HAP-1 (cell line): ENCODE results near the gene ANKEF1.
"Not testable (repeated sequence)": the region's sequence is repeated elsewhere in the genome, so short reads cannot be mapped to it uniquely, and the experiment has no call there.

Source experiments
- DNase-seq, 2 experiments: peaks; one replicate each; pipeline ENCODE4 v3.0.0-alpha.2; 2016 to 2020; ENCODE audit warnings: low spot score in 2 of 2
- H3K27me3 ChIP-seq: fragments of 250-450 bp; sonication (Bioruptor Pico); 2 replicates; pipeline ENCODE4 v1.5.1; 2020; ENCODE audit warnings: low read depth, mild to moderate bottlenecking, moderate library complexity
- H3K36me3 ChIP-seq: fragments of 250-450 bp; sonication (Bioruptor Pico); replicated peaks from 2 replicates; pipeline ENCODE4 v1.5.1; 2020; ENCODE audit warnings: mild to moderate bottlenecking
- H3K4me1 ChIP-seq: fragments of 250-450 bp; sonication (Bioruptor Pico); 2 replicates; pipeline ENCODE4 v1.5.1; 2020; ENCODE audit warnings: mild to moderate bottlenecking
- H3K4me3 ChIP-seq: fragments of 250-450 bp; sonication (Bioruptor Pico); 2 replicates; pipeline ENCODE4 v1.5.1; 2020; ENCODE audit warnings: mild to moderate bottlenecking, moderate library complexity
- H3K9me3 ChIP-seq: fragments of 250-450 bp; sonication (Bioruptor Pico); 2 replicates; pipeline ENCODE4 v1.5.1; 2020; ENCODE audit warnings: mild to moderate bottlenecking, moderate library complexity
- in situ Hi-C: fragments of 300-500 bp; cut with MboI; formaldehyde crosslinking; loops from 3 replicates; pipeline ENCODE4 v1.14.3; 2020; ENCODE audit warnings: low sequenced_read_pairs, inconsistent platforms, mixed read lengths

Gene ANKEF1

GRCh38 chr20:10007158-10007557 lies 27.6 kb upstream of the ANKEF1 start:
- Histone ChIP-seq H3K36me3 (no peaks in the 10 kb centered on the region), H3K27me3 (no peaks in the 10 kb centered on the region; the same call in 1 of the 2 replicates), H3K9me3 (no peaks in the 10 kb centered on the region), H3K4me1 (no peaks in the 10 kb centered on the region), H3K4me3 (no peak overlapping the region)
- no peak for DNase-seq
- in situ Hi-C loops, result no loop called here

DNA sequence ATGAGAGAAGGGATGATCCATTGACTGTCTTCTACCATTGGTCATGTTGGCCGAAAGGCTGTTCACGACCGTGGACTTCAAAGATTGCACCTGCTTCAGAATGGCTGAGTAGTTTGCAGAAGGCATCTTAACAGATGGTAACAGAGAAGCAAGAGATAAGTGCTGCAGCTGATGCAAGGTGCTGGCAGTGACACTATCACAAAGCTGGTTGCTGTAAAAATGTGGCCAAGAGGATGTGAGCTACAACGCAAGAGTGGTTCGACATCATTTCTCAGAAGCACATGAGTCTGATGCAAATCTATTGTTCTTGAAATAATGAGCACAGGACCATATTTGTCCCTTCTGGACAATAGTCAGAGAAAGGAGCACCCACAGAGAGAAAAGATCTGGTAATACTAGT lies 27.0 kb upstream of the ANKEF1 start:
- no peaks in the 10 kb centered on the region for H3K4me1 ChIP-seq
- no peak overlapping the region for H3K4me3 ChIP-seq
- no peak for DNase-seq
- H3K36me3 ChIP-seq, result no peaks in the 10 kb centered on the region
- in situ Hi-C loops, result no loop called here
- H3K27me3 ChIP-seq, result no peaks in the 10 kb centered on the region; the same call in 1 of the 2 replicates
- H3K9me3 ChIP-seq, result no peaks in the 10 kb centered on the region

GRCh38 chr20:10012464-10012863 lies 22.3 kb upstream of the ANKEF1 start:
- in situ Hi-C loops, result no loop called here
- Histone ChIP-seq H3K4me1 (no peaks in the 10 kb centered on the region), H3K27me3 (no peaks in the 10 kb centered on the region; the same call in 1 of the 2 replicates), H3K4me3 (no peak overlapping the region), H3K9me3 (no peaks in the 10 kb centered on the region), H3K36me3 (no peaks in the 10 kb centered on the region)
- no peak for DNase-seq

DNA sequence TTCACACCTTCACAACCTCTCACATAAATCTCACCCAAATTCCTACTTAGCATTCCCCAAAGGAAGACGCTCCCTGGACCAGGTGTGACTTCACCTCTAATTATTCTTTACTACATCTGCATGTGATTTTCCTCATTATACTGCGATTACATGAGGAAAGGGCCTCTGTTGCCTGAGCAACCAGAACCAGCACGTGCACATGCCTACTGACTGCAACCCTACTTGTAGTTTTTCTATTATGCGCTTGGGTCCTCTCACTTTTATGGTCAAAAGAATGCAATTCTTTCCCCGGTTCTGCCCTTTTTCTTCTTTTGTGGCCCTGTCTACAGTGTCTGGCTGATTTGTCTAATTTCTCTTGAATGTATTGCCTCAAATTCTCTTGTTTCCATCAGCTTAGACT lies 20.4 kb upstream of the ANKEF1 start:
- in situ Hi-C loops, result no loop called here
- Histone ChIP-seq H3K4me3 (no peak overlapping the region), H3K9me3 (no peaks in the 10 kb centered on the region), H3K4me1 (no peaks in the 10 kb centered on the region), H3K27me3 (peaks cover 5% of the 10 kb centered on the region; the same call in 1 of the 2 replicates), H3K36me3 (no peaks in the 10 kb centered on the region)
- no peak for DNase-seq

- no peaks in the 10 kb centered on the region for H3K36me3 ChIP-seq
- in situ Hi-C loops, result no loop called here
- H3K4me1 ChIP-seq, result no peaks in the 10 kb centered on the region
- no peaks in the 10 kb centered on the region for H3K9me3 ChIP-seq
- H3K4me3 ChIP-seq, result no peak overlapping the region
- 0 out of 2 replicates have a peak, but pooled peaks cover 5% of the 10 kb centered on the region for H3K27me3 ChIP-seq
- DNase-seq, result no peak
These were observed 13.8 kb upstream of the ANKEF1 start for GRCh38 chr20:10020937-10021336.

DNA sequence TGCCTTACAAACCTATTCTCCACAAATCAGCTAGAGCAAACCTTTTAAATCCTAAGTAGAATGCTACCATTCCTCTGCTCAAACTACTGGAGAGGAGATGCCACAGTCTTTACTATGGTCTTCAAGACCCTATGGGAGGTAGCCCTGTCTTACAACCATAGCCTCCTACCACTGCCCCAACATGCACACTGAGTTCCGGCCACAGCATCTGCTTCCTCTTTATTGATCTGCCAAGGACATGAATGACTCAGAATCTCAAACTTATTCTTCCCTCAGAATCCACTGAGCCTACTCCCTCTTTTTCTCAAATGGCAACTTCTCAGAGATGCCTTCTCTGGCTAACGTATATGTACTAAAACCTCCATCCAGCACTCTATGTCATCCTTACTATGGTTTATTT lies 12.2 kb upstream of the ANKEF1 start:
- Histone ChIP-seq H3K27me3 (0 out of 2 replicates have a peak, but pooled peaks cover 5% of the 10 kb centered on the region), H3K4me3 (no peak overlapping the region), H3K4me1 (no peaks in the 10 kb centered on the region), H3K36me3 (no peaks in the 10 kb centered on the region), H3K9me3 (no peaks in the 10 kb centered on the region)
- no peak for DNase-seq
- in situ Hi-C loops, result no loop called here

DNA sequence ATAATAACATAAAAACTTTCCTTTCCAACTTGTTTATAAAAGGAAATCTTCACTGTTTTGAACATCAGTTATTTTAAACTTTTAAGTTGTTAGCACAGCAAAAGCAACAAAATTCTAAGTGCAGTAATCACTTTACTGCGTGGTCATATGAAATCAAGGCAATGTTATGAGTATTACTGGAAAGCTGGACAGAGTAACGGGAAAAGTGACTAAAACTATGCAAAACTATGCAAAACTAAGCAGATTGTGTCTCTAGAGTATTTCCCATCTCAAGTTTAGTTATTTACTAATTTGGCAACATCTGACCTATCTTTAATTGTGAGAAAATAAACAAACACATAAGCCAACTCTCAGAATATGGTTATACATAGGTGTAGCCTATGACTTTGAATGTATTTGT lies 10.9 kb upstream of the ANKEF1 start:
- H3K4me1 ChIP-seq, result no peaks in the 10 kb centered on the region
- in situ Hi-C loops, result no loop called here
- no peak overlapping the region for H3K4me3 ChIP-seq
- H3K9me3 ChIP-seq, result no peaks in the 10 kb centered on the region
- H3K27me3 ChIP-seq, result no peaks in the 10 kb centered on the region
- no peak for DNase-seq
- no peaks in the 10 kb centered on the region for H3K36me3 ChIP-seq

DNA sequence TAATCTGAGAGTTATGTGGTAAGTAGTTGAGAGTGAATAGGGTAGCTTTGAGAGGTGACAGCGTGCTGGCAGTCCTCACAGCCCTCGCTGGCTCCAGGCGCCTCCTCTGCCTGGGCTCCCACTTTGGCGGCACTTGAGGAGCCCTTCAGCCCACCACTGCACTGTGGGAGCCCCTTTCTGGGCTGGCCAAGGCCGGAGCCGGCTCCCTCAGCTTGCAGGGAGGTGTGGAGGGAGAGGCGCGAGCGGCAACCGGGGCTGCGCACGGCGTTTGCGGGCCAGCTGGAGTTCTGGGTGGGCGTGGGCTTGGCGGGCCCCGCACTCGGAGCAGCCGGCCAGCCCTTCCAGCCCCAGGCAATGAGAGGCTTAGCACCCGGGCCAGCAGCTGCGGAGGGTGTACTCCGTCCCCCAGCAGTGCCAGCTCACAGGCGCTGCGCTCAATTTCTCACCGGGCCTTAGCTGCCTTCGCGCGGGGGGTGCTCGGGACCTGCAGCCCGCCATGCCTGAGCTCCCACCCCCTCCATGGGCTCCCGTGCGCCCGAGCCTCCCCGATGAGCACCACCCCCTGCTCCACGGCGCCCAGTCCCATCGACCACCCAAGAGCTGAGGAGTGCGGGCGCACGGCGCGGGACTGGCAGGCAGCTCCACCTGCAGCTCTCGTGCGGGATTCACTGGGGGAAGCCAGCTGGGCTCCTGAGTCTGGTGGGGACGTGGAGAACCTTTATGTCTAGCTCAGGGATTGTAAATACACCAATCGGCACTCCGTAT lies 3.2 kb upstream of the ANKEF1 start:
- H3K4me3 ChIP-seq, H3K9me3 ChIP-seq, DNase-seq, H3K4me1 ChIP-seq, H3K27me3 ChIP-seq, H3K36me3 ChIP-seq, in situ Hi-C loops: not testable (repeated sequence)

DNA sequence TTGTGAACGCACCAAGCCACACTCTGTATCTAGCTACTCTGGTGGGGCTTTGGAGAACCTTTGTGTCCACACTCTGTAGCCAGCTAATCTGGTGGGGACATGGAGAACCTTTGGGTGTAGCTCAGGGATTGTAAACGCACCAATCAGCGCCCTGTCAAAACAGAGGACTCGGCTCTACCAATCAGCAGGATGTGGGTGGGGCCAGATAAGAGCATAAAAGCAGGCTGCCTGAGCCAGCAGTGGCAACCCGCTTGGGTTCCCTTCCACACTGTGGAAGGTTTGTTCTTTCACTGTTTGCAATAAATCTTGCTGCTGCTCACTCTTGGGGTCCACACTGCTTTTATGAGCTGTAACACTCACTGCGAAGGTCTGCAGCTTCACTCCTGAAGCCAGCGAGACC lies 2.5 kb upstream of the ANKEF1 start:
- in situ Hi-C loops, result not testable (repeated sequence)

DNA sequence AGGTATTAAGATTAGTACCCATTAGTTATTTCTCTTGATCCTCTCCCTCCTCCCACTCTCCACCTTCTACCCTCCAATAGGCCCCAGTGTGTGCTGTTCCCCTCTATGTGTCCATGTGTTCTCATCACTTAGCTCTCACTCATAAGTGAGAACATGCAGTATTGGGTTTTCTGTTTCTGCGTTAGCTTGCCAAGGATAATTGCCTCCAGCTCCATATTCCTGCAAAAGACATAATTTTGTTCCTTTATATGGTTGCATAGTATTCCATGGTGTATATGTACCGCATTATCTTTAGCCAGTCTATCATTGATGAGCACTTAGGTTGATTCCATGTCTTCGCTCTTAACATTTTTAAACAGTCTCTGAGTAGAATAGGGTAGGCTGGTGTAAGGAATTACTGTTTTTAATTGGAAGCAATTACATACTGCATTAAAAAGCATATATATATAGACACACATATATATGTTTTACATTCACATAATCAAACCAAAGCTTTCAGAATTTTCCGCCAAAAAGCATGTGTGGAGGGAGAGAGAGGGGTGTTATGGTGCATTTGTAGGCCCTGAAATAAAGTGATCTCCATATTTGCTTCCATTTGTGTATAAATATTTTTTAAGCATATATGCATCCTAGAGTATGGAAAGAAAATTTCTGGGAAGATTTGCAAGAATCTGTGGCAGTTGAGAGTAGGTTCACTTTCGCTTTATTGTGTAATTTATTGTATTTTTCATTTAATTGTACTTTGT lies 709 bp upstream of the ANKEF1 start:
- Histone ChIP-seq H3K4me1 (peaks cover 6% of the 10 kb centered on the region), H3K9me3 (no peaks in the 10 kb centered on the region), H3K27me3 (no peaks in the 10 kb centered on the region), H3K36me3 (no peaks in the 10 kb centered on the region; the same call in 1 of the 2 replicates), H3K4me3 (no peak overlapping the region)
- DNase-seq, result no peak
- in situ Hi-C loops, result no loop called here

More for the DNA sequence above, 2.5 kb upstream of the ANKEF1 start:
- not testable (repeated sequence) for DNase-seq, H3K36me3 ChIP-seq, H3K9me3 ChIP-seq, H3K4me3 ChIP-seq, H3K27me3 ChIP-seq, H3K4me1 ChIP-seq

- H3K4me1 ChIP-seq, H3K9me3 ChIP-seq, H3K27me3 ChIP-seq, H3K36me3 ChIP-seq, DNase-seq, H3K4me3 ChIP-seq, in situ Hi-C loops: not testable (repeated sequence)
These were observed 1.5 kb downstream of the ANKEF1 start for GRCh38 chr20:10036321-10036720.

DNA sequence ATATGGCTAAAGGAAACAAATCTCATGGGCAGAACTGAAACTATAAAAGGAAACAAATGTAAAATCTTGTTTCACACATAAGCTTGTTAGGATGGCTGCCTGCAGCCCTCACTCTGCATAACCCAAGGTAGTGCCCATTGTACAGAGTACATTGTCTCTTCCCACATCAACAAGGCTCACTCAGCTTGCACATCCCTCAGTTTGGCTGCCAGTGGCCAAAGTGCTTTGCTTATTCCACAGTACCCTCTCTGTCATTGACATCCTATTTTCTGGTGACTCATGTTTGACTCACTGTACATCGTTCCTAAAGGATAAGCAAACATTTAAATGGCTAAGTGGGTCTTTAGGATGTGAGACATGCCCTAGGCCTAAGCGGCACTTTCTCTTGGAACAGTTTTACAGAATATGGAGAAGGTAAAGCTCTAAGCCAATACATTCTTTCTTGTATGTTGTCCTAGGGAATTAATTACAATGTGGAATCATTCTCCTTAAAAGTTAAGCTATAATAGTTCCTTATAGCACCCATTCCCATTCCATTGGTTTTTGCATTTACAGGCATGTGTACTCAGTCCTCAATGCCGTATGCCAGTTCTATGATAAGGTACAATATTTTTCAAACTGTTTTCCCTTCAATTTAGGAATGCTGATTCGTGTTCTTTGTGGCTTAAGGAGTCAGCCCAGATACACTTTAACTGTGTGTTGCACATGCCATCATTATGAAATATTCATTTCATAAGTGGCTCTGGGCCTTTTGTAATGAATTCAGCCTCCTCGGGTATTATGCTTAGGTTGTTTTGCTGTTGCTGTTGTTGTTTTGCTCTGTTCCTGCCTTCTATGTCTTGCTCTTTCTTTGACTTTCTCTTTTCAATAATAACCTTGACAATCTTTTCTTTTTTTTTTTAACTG lies 5.5 kb downstream of the ANKEF1 start:
- Histone ChIP-seq H3K36me3 (no peaks in the 10 kb centered on the region; the same call in 1 of the 2 replicates), H3K4me1 (peaks cover 5% of the 10 kb centered on the region), H3K9me3 (no peaks in the 10 kb centered on the region), H3K4me3 (no peak overlapping the region), H3K27me3 (no peaks in the 10 kb centered on the region)
- in situ Hi-C loops, result no loop called here
- no peak for DNase-seq

DNA sequence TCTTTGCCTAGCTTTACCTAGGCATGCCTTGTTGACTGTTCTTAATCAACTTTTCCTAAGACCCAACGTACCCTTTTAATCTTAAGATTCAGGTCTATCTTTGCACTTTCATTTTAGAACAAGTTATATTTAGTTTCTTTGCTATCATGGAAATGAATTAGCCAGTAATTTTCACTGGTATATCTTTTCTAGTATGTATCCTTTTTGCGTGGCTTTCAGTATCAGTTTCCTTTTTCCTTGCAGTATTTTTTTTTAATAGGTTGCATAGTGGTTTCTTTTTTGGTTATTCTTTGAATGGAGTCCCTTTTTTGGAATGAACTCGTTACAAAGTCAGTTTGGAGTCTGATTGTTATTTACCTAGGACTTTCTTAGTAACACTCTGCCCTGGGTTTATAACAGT lies 7.3 kb downstream of the ANKEF1 start:
- in situ Hi-C loops, result no loop called here

More for the DNA sequence above, 7.3 kb downstream of the ANKEF1 start:
- H3K9me3 ChIP-seq, result no peaks in the 10 kb centered on the region
- H3K27me3 ChIP-seq, result no peaks in the 10 kb centered on the region
- DNase-seq, result no peak
- H3K4me3 ChIP-seq, result no peak overlapping the region
- no peaks in the 10 kb centered on the region for H3K4me1 ChIP-seq
- no peaks in the 10 kb centered on the region; the same call in 1 of the 2 replicates for H3K36me3 ChIP-seq
